ENCODE measurements around the gene DMRT3.

Gene DMRT3

DNA sequence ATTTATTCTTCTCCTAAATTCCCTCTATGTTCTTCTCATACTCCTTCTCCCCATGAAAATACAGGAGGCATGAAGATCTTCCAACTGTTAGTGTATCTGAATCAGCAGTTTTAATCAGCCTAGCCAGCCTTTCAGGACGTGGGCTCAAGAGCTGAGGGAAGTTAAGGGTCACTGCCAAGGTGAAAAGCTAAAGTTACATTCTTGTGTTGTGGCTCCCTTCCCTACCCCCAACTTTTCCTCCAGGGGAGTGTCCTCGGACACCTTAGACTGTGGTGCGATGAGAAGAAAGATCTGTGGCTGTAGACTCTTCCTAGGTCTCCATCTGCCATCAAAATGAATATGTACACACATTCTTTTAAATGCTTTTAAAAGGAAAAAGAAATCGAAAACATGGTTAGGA, 4.2 kb downstream of the DMRT3 start:
- Histone ChIP-seq H3K4me3 (ENCODE audit: low read depth, low read length) (no peak overlapping the region), H3K9me3 (ENCODE audit: control insufficient read depth, insufficient read depth, low read depth, low read length) (no peaks in the 10 kb centered on the region), H3K4me1 (ENCODE audit: control insufficient read depth, insufficient read depth, low read length) (no peaks in the 10 kb centered on the region; the same call in 1 of the 2 replicates), H3K36me3 (ENCODE audit: control insufficient read depth in 2 of 2, insufficient read depth in 1 of 2, low read length in 2 of 2) (no peaks in the 10 kb centered on the region), H3K27ac (ENCODE audit: extremely low read depth, low read depth, low read length) (no peak overlapping the region)
- TF ChIP-seq, protein P1, sequence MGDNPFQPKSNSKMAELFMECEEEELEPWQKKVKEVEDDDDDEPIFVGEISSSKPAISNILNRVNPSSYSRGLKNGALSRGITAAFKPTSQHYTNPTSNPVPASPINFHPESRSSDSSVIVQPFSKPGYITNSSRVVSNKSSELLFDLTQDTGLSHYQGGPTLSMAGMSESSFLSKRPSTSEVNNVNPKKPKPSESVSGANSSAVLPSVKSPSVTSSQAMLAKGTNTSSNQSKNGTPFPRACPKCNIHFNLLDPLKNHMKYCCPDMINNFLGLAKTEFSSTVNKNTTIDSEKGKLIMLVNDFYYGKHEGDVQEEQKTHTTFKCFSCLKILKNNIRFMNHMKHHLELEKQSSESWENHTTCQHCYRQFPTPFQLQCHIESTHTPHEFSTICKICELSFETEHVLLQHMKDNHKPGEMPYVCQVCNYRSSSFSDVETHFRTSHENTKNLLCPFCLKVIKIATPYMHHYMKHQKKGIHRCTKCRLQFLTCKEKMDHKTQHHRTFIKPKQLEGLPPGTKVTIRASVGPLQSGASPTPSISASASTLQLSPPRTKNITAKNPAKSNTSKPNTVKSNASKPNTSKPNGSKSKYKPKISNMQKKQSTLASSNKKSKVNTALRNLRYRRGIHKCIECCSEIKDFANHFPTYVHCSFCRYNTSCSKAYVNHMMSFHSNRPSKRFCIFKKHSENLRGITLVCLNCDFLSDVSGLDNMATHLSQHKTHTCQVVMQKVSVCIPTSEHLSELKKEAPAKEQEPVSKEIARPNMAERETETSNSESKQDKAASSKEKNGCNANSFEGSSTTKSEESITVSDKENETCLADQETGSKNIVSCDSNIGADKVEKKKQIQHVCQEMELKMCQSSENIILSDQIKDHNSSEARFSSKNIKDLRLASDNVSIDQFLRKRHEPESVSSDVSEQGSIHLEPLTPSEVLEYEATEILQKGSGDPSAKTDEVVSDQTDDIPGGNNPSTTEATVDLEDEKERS (tag by site-specific recombination; IDR thresholded peaks at IDR 0.05), result no peak
- TF ChIP-seq ZNF777 (tag by site-specific recombination; IDR thresholded peaks at IDR 0.05; ENCODE audit: borderline replicate concordance) (no peak), ZNF621 (tag by site-specific recombination; IDR thresholded peaks at IDR 0.05) (no peak), ZNF664 (tag by site-specific recombination; IDR thresholded peaks at IDR 0.05) (no peak), ZNF423 (tag by site-specific recombination; IDR thresholded peaks at IDR 0.05) (no peak), SCRT1 (tag by site-specific recombination; IDR thresholded peaks at IDR 0.05; ENCODE audit: borderline replicate concordance) (no peak), SP3 (tag by site-specific recombination; IDR thresholded peaks at IDR 0.05) (no peak), ZBTB48 (tag by site-specific recombination; IDR thresholded peaks at IDR 0.05) (no peak), MZF1 (tag by site-specific recombination; IDR thresholded peaks at IDR 0.05; ENCODE audit: borderline replicate concordance) (no peak), SCRT2 (tag by site-specific recombination; IDR thresholded peaks at IDR 0.05) (no peak), ZBTB21 (tag by site-specific recombination; IDR thresholded peaks at IDR 0.05) (no peak), ZNF530 (tag by site-specific recombination; IDR thresholded peaks at IDR 0.05; ENCODE audit: low read depth) (no peak), ZFP41 (tag by site-specific recombination; IDR thresholded peaks at IDR 0.05; ENCODE audit: borderline replicate concordance) (no peak), ZNF24 (tag by site-specific recombination; IDR thresholded peaks at IDR 0.05) (no peak)
- TF ChIP-seq, protein P2, sequence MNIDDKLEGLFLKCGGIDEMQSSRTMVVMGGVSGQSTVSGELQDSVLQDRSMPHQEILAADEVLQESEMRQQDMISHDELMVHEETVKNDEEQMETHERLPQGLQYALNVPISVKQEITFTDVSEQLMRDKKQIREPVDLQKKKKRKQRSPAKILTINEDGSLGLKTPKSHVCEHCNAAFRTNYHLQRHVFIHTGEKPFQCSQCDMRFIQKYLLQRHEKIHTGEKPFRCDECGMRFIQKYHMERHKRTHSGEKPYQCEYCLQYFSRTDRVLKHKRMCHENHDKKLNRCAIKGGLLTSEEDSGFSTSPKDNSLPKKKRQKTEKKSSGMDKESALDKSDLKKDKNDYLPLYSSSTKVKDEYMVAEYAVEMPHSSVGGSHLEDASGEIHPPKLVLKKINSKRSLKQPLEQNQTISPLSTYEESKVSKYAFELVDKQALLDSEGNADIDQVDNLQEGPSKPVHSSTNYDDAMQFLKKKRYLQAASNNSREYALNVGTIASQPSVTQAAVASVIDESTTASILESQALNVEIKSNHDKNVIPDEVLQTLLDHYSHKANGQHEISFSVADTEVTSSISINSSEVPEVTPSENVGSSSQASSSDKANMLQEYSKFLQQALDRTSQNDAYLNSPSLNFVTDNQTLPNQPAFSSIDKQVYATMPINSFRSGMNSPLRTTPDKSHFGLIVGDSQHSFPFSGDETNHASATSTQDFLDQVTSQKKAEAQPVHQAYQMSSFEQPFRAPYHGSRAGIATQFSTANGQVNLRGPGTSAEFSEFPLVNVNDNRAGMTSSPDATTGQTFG (tag by site-specific recombination; IDR thresholded peaks at IDR 0.05; ENCODE audit: borderline replicate concordance), result no peak
- TF ChIP-seq, protein P3, sequence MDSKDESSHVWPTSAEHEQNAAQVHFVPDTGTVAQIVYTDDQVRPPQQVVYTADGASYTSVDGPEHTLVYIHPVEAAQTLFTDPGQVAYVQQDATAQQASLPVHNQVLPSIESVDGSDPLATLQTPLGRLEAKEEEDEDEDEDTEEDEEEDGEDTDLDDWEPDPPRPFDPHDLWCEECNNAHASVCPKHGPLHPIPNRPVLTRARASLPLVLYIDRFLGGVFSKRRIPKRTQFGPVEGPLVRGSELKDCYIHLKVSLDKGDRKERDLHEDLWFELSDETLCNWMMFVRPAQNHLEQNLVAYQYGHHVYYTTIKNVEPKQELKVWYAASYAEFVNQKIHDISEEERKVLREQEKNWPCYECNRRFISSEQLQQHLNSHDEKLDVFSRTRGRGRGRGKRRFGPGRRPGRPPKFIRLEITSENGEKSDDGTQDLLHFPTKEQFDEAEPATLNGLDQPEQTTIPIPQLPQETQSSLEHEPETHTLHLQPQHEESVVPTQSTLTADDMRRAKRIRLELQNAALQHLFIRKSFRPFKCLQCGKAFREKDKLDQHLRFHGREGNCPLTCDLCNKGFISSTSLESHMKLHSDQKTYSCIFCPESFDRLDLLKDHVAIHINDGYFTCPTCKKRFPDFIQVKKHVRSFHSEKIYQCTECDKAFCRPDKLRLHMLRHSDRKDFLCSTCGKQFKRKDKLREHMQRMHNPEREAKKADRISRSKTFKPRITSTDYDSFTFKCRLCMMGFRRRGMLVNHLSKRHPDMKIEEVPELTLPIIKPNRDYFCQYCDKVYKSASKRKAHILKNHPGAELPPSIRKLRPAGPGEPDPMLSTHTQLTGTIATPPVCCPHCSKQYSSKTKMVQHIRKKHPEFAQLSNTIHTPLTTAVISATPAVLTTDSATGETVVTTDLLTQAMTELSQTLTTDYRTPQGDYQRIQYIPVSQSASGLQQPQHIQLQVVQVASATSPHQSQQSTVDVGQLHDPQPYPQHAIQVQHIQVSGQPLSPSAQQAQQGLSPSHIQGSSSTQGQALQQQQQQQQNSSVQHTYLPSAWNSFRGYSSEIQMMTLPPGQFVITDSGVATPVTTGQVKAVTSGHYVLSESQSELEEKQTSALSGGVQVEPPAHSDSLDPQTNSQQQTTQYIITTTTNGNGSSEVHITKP (tag by site-specific recombination; IDR thresholded peaks at IDR 0.05), result no peak
- TF ChIP-seq, protein P4, sequence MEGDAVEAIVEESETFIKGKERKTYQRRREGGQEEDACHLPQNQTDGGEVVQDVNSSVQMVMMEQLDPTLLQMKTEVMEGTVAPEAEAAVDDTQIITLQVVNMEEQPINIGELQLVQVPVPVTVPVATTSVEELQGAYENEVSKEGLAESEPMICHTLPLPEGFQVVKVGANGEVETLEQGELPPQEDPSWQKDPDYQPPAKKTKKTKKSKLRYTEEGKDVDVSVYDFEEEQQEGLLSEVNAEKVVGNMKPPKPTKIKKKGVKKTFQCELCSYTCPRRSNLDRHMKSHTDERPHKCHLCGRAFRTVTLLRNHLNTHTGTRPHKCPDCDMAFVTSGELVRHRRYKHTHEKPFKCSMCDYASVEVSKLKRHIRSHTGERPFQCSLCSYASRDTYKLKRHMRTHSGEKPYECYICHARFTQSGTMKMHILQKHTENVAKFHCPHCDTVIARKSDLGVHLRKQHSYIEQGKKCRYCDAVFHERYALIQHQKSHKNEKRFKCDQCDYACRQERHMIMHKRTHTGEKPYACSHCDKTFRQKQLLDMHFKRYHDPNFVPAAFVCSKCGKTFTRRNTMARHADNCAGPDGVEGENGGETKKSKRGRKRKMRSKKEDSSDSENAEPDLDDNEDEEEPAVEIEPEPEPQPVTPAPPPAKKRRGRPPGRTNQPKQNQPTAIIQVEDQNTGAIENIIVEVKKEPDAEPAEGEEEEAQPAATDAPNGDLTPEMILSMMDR (tag by site-specific recombination; IDR thresholded peaks at IDR 0.05), result no peak
- POLR2A ChIA-PET, result no interaction called here
- CTCF ChIA-PET, result interaction anchor here (0.5 to 6.2 kb wide), 6 partner anchors 9 to 511 kb away, joined by 3 to 28 read pairs (median 4); no protein-coding TSS in a partner anchor
